H1 (cell line): ENCODE data around the gene ZNF473. TPM values are rescaled to one million over a fixed set of nuclear protein-coding genes. Genes with fewer than 3 reads are reported as not detected.

Experiments used
- CTCF ChIA-PET: fragments of 300-600 bp; sonication (Branson Sonifier 250); formaldehyde crosslinking; loops from one replicate; lab custom pipeline; 2021; ENCODE audit not compliant: partially characterized antibody; lab: Charles Lee
- POLR2A ChIA-PET: fragments of 300-600 bp; sonication (Branson Sonifier 250); formaldehyde crosslinking; loops from one replicate; lab custom pipeline; 2021; ENCODE audit warnings: inconsistent platforms; ENCODE audit not compliant: partially characterized antibody; lab: Charles Lee
- DNase-seq, 2 experiments: peaks; one replicate each; pipeline versions ENCODE4 v3.0.0 to v3.0.0-alpha.2; 2010 to 2022; ENCODE audit warnings: low spot score in 2 of 2, low read depth in 1 of 2, mixed read lengths in 1 of 2
- FAIRE-seq: peaks from 2 replicates; lab custom pipeline; 2011; peaks lifted over from hg19 to GRCh38; lab: Jason Lieb, UNC
- H2AFZ ChIP-seq: 2 replicates; pipeline ENCODE4 v1.8.1; 2012; ENCODE audit warnings: low read length, inconsistent platforms
- H2AK5ac ChIP-seq: 2 replicates; pipeline ENCODE4 v1.6.1; 2013; ENCODE audit warnings: low read depth, low read length
- H2BK120ac ChIP-seq: replicated peaks from 2 replicates; pipeline ENCODE3; 2013; ENCODE audit warnings: low read depth, low read length, inconsistent platforms
- H2BK12ac ChIP-seq: 2 replicates; pipeline ENCODE4 v1.6.1; 2013; ENCODE audit warnings: low read depth, low read length
- H2BK15ac ChIP-seq: 2 replicates; pipeline ENCODE4 v1.6.1; 2013; ENCODE audit warnings: low read length
- H2BK20ac ChIP-seq: 2 replicates; pipeline ENCODE4 v1.6.1; 2013; ENCODE audit warnings: low read length
- H2BK5ac ChIP-seq: 2 replicates; pipeline ENCODE4 v1.6.1; 2013; ENCODE audit warnings: low read depth, low read length
- H3K14ac ChIP-seq: 2 replicates; pipeline ENCODE4 v1.6.1; 2013; ENCODE audit warnings: inconsistent platforms; ENCODE audit not compliant: insufficient read length
- H3K18ac ChIP-seq: 2 replicates; pipeline ENCODE4 v1.6.1; 2013; ENCODE audit warnings: low read length; ENCODE audit errors: extremely low read depth
- H3K23ac ChIP-seq: 2 replicates; pipeline ENCODE4 v1.6.1; 2013; ENCODE audit warnings: inconsistent platforms; ENCODE audit not compliant: insufficient read length
- H3K23me2 ChIP-seq: 2 replicates; pipeline ENCODE4 v1.6.1; 2013; ENCODE audit warnings: low read depth, low read length
- H3K27ac ChIP-seq: 2 replicates; pipeline ENCODE4 v1.6.1; 2011; ENCODE audit warnings: low read depth, low read length, inconsistent platforms
- H3K27me3 ChIP-seq, 4 experiments: replicated peaks in 1 of 4; 1 replicate in 1 of 4; 2 replicates in 3 of 4; pipeline versions ENCODE4 v1.6.1 to v1.8.1; 2011 to 2013; ENCODE audit warnings: low read length in 3 of 4, mild to moderate bottlenecking in 3 of 4, inconsistent platforms in 2 of 4, mixed read lengths in 2 of 4, moderate library complexity in 1 of 4; ENCODE audit not compliant: control insufficient read depth in 3 of 4, insufficient read depth in 3 of 4; ENCODE audit errors: extremely low read depth in 1 of 4
- H3K36me3 ChIP-seq, 4 experiments: 2 replicates each; pipeline versions ENCODE4 v1.6.1 to v1.8.1; 2011 to 2013; ENCODE audit warnings: mild to moderate bottlenecking in 4 of 4, low read length in 3 of 4, moderate library complexity in 2 of 4, control low read depth in 1 of 4, inconsistent platforms in 1 of 4; ENCODE audit not compliant: insufficient read depth in 4 of 4, control insufficient read depth in 2 of 4
- H3K4ac ChIP-seq: replicated peaks from 2 replicates; pipeline ENCODE3; 2013; ENCODE audit warnings: low read length, low read depth, mixed read lengths, inconsistent platforms; ENCODE audit not compliant: insufficient read length
- H3K4me1 ChIP-seq, 4 experiments: replicated peaks in 1 of 4; 1 replicate in 1 of 4; 2 replicates in 3 of 4; pipeline versions ENCODE4 v1.6.1 to v1.8.1; 2011 to 2013; ENCODE audit warnings: low read length in 3 of 4, inconsistent platforms in 2 of 4, mixed read lengths in 1 of 4; ENCODE audit not compliant: insufficient read depth in 4 of 4, control insufficient read depth in 3 of 4
- H3K4me2 ChIP-seq, 2 experiments: 2 replicates each; pipeline versions ENCODE4 v1.6.1 to v1.8.1; 2011 to 2013; ENCODE audit warnings: low read depth in 2 of 2, low read length in 2 of 2, control low read depth in 1 of 2, inconsistent platforms in 1 of 2, mild to moderate bottlenecking in 1 of 2; ENCODE audit not compliant: insufficient read depth in 1 of 2
- H3K4me3 ChIP-seq, 4 experiments: fragments of 200-600, 300-600 bp in 1 of 4; sonication (generic), shearing (Covaris generic), sonication (Bioruptor Twin) in 1 of 4; 2 replicates each; pipeline versions ENCODE4 v1.5.1 to v1.8.1; 2011 to 2016; ENCODE audit warnings: low read length in 4 of 4, low read depth in 3 of 4, control low read depth in 2 of 4, inconsistent platforms in 2 of 4, mild to moderate bottlenecking in 2 of 4, mixed read lengths in 1 of 4, moderate library complexity in 1 of 4; ENCODE audit not compliant: insufficient read depth in 2 of 4; ENCODE audit errors: extremely low read depth in 1 of 4
- H3K56ac ChIP-seq: replicated peaks from 2 replicates; pipeline ENCODE3; 2013; ENCODE audit warnings: low read depth, mild to moderate bottlenecking, mixed read lengths, low read length, inconsistent platforms; ENCODE audit not compliant: insufficient read length
- H3K79me1 ChIP-seq: 2 replicates; pipeline ENCODE4 v1.6.1; 2013; ENCODE audit warnings: low read depth, low read length, control low read depth
- H3K79me2 ChIP-seq, 2 experiments: 2 replicates each; pipeline versions ENCODE4 v1.6.1 to v1.8.1; 2012 to 2013; ENCODE audit warnings: low read length in 2 of 2, mild to moderate bottlenecking in 2 of 2, inconsistent platforms in 1 of 2; ENCODE audit not compliant: insufficient read depth in 2 of 2, control insufficient read depth in 1 of 2
- H3K9ac ChIP-seq, 4 experiments: replicated peaks in 1 of 4; 1 replicate in 1 of 4; 2 replicates in 3 of 4; pipeline versions ENCODE4 v1.6.1 to v1.8.1; 2011 to 2013; ENCODE audit warnings: low read depth in 3 of 4, low read length in 3 of 4, control low read depth in 2 of 4, mild to moderate bottlenecking in 2 of 4, moderate library complexity in 2 of 4, inconsistent platforms in 1 of 4; ENCODE audit errors: extremely low read depth in 1 of 4
- H3K9me3 ChIP-seq, 2 experiments: 2 replicates each; pipeline versions ENCODE4 v1.6.1 to v1.8.1; 2012 to 2013; ENCODE audit warnings: mild to moderate bottlenecking in 2 of 2, moderate library complexity in 2 of 2, control low read depth in 1 of 2, inconsistent platforms in 1 of 2, low read depth in 1 of 2, low read length in 1 of 2, mixed read lengths in 1 of 2; ENCODE audit not compliant: insufficient read depth in 2 of 2
- H4K20me1 ChIP-seq, 2 experiments: replicated peaks in 1 of 2; 2 replicates each; pipeline versions ENCODE3 to v1.8.1; 2011 to 2013; ENCODE audit warnings: inconsistent platforms in 2 of 2, low read length in 2 of 2, mild to moderate bottlenecking in 1 of 2; ENCODE audit not compliant: insufficient read depth in 2 of 2, control insufficient read depth in 1 of 2
- H4K5ac ChIP-seq: 2 replicates; pipeline ENCODE4 v1.6.1; 2013; ENCODE audit warnings: low read length, low read depth, mixed read lengths, inconsistent platforms; ENCODE audit not compliant: insufficient read length
- H4K8ac ChIP-seq: 2 replicates; pipeline ENCODE4 v1.8.0; 2013; ENCODE audit warnings: mild to moderate bottlenecking, moderate library complexity, low read length, inconsistent platforms; ENCODE audit not compliant: insufficient read depth; ENCODE audit errors: extremely low read depth
- H4K91ac ChIP-seq: replicated peaks from 2 replicates; pipeline ENCODE3; 2013; ENCODE audit warnings: low read length, mixed read lengths, inconsistent platforms; ENCODE audit not compliant: insufficient read length
- CTBP2 ChIP-seq: IDR thresholded peaks from 2 replicates; pipeline ENCODE4 v1.7.0; 2011; ENCODE audit warnings: borderline replicate concordance, mild to moderate bottlenecking, moderate library complexity, mixed read lengths, low read length; ENCODE audit not compliant: insufficient read depth, insufficient read length
- CTCF ChIP-seq, 3 experiments: IDR thresholded peaks; 1 replicate in 2 of 3; 2 replicates in 1 of 3; pipeline versions ENCODE4 v1.5.1 to v1.6.1; 2011; ENCODE audit warnings: low read length in 3 of 3, mild to moderate bottlenecking in 3 of 3, inconsistent platforms in 2 of 3, low read depth in 1 of 3, moderate library complexity in 1 of 3; ENCODE audit not compliant: insufficient read depth in 1 of 3; ENCODE audit errors: control extremely low read depth in 1 of 3
- E2F6 ChIP-seq: IDR thresholded peaks from 2 replicates; pipeline ENCODE4 v1.6.1; 2012; ENCODE audit warnings: inconsistent platforms
- JUN ChIP-seq: IDR thresholded peaks from 2 replicates; pipeline ENCODE4 v1.6.1; 2011; ENCODE audit warnings: low read depth, mild to moderate bottlenecking, improper control_type of control experiment, low read length
- POLR2A ChIP-seq, 2 experiments: IDR thresholded peaks; 1 replicate in 1 of 2; 2 replicates in 1 of 2; pipeline ENCODE4 v1.6.1; 2011; ENCODE audit warnings: low read depth in 2 of 2, low read length in 2 of 2, mild to moderate bottlenecking in 2 of 2; ENCODE audit errors: control extremely low read depth in 1 of 2
- SIRT6 ChIP-seq: IDR thresholded peaks from one replicate; pipeline ENCODE4 v1.7.1; 2012; ENCODE audit warnings: low read length, inconsistent platforms
- SP1 ChIP-seq: IDR thresholded peaks from 2 replicates; pipeline ENCODE4 v1.6.1; 2011; ENCODE audit warnings: low read depth, low read length
- SP2 ChIP-seq: IDR thresholded peaks from 2 replicates; pipeline ENCODE4 v1.6.1; 2012; ENCODE audit warnings: mild to moderate bottlenecking, low read length, inconsistent platforms
- TEAD4 ChIP-seq: IDR thresholded peaks from 2 replicates; pipeline ENCODE4 v1.6.1; 2012; ENCODE audit warnings: low read depth, low read length, inconsistent platforms, mixed read lengths
- ZNF274 ChIP-seq: IDR thresholded peaks from 2 replicates; pipeline ENCODE4 v1.7.0; 2012; ENCODE audit warnings: low read length, borderline replicate concordance; ENCODE audit errors: extremely low read depth
- WGBS, 2 experiments: shearing (Covaris generic) in 1 of 2; methylation state at CpG; one replicate each; pipeline versions ENCODE4 v1.1.6 to v1.1.7; 2013 to 2015; ENCODE audit warnings: low lambda C conversion rate in 2 of 2, mixed read lengths in 2 of 2, inconsistent platforms in 1 of 2, low coverage in 1 of 2, missing lambda C conversion rate in 1 of 2; ENCODE audit not compliant: insufficient replicate concordance in 2 of 2, insufficient coverage in 1 of 2, insufficient read length in 1 of 2; ENCODE audit errors: extremely low coverage in 1 of 2, missing lambda C conversion rate in 1 of 2; 5-methylcytosine and 5-hydroxymethylcytosine counted together
- polyA plus RNA-seq, 7 experiments: library from polyadenylated mRNA; depleted of rRNA in 3 of 7; stranded (reverse) in 5 of 7; unstranded in 2 of 7; fragments of >200 nt in 5 of 7; fragments of 200-250 nt in 2 of 7; gene quantifications; 1 replicate in 5 of 7; 2 replicates in 1 of 7; 4 replicates in 1 of 7; pipeline versions ENCODE4 v1.2.1 to v1.2.3, GENCODE V29; 2011 to 2013; ENCODE audit warnings: missing spikeins in 2 of 7, mixed read lengths in 2 of 7
- total RNA-seq: library from RNA; stranded (reverse); fragmentation: NEBNext Ultra II Directional; extraction: Animal tissue kit (Norgen Biotek cat#: 25700); gene quantifications from 2 replicates; pipeline ENCODE4 v1.2.1, GENCODE V29; 2021

Gene ZNF473
- total and polyA plus RNA-seq, 2 of the 8 experiments (the other 6 are each of a cell fraction or from before 2014, with no cell fraction given), result 5.2 to 11.7 TPM

GRCh38 chr19:50016225-50016807 is 9.5 kb upstream of the ZNF473 start:
- TF ChIP-seq CTCF (IDR thresholded peaks at IDR 0.05; ENCODE audit: control extremely low read depth in 1 of 3, insufficient read depth in 1 of 3, low read depth in 1 of 3, low read length in 3 of 3), result no peak
- TF ChIP-seq SP2, result no peak
- TF ChIP-seq ZNF274, result no peak
- no peak for TF ChIP-seq JUN
- no peak for TF ChIP-seq CTBP2
- no peak for TF ChIP-seq SIRT6
- no peak for TF ChIP-seq POLR2A (IDR thresholded peaks at IDR 0.05; ENCODE audit: control extremely low read depth in 1 of 2, low read depth in 2 of 2, low read length in 2 of 2)
- TF ChIP-seq TEAD4, result no peak
- no peak for TF ChIP-seq SP1
- no peak for TF ChIP-seq E2F6
- TF ChIP-seq, all 59 proteins: peak for 0
- H3K27ac ChIP-seq, result no peak overlapping the region
- H4K91ac ChIP-seq, result no peak overlapping the region
- H3K9me3 ChIP-seq, result no peaks in the 10 kb centered on the region
- H3K14ac ChIP-seq, result no peak overlapping the region
- H3K79me2 ChIP-seq, result no peaks in the 10 kb centered on the region
- H3K4me3 ChIP-seq, result no peak overlapping the region
- H3K23me2 ChIP-seq, result no peaks in the 10 kb centered on the region
- ChIA-PET CTCF (no interaction called here), POLR2A (no interaction called here)
- no peak overlapping the region for H2BK5ac ChIP-seq
- H2AK5ac ChIP-seq, result no peak overlapping the region
- no peak overlapping the region; a peak in 1 of 7 replicates for H3K9ac ChIP-seq
- FAIRE-seq, result no peak
- H3K23ac ChIP-seq, result no peak overlapping the region
- H3K4ac ChIP-seq, result no peak overlapping the region
- WGBS, 2 experiments, result 86% methylated on average over 1 of the region's 1 CpG; no CpG with 5 or more reads in 1 of the 2 experiments
- H2BK20ac ChIP-seq, result no peak overlapping the region
- no peak overlapping the region for H3K18ac ChIP-seq
- no peak overlapping the region for H2BK15ac ChIP-seq
- H3K27me3 ChIP-seq, result no peaks in the 10 kb centered on the region
- H3K56ac ChIP-seq, result no peak overlapping the region
- H2AFZ ChIP-seq, result no peak overlapping the region
- no peak overlapping the region for H4K5ac ChIP-seq
- no peaks in the 10 kb centered on the region for H3K4me1 ChIP-seq
- H4K8ac ChIP-seq, result no peak overlapping the region
- H4K20me1 ChIP-seq, result peaks cover 0 to under 1% of the 10 kb centered on the region in 2 experiments
- H2BK120ac ChIP-seq, result no peak overlapping the region
- peaks cover 0 to 16% (median 9%) of the 10 kb centered on the region in 4 experiments; a peak in 4 of 8 replicates for H3K36me3 ChIP-seq
- DNase-seq, result no peak
- H3K4me2 ChIP-seq, result no peak overlapping the region
- no peaks in the 10 kb centered on the region; the same call in 1 of the 2 replicates for H3K79me1 ChIP-seq
- no peak overlapping the region for H2BK12ac ChIP-seq
